H7 (cell line): ENCODE results near the gene RPL27A. TPM values are rescaled to one million over a fixed set of nuclear protein-coding genes. Genes with fewer than 3 reads are reported as not detected.

Source experiments
- DNase-seq: peaks from one replicate; pipeline ENCODE4 v3.0.0; 2012
- H3K27me3 ChIP-seq: 2 replicates; pipeline ENCODE4 v1.6.0; 2011; ENCODE audit warnings: mild to moderate bottlenecking, low read length; ENCODE audit not compliant: control insufficient read depth, insufficient read depth
- H3K36me3 ChIP-seq: replicated peaks from 2 replicates; pipeline ENCODE4 v1.5.1; 2011; ENCODE audit warnings: low read length; ENCODE audit not compliant: control insufficient read depth, insufficient read depth
- H3K4me3 ChIP-seq: 2 replicates; pipeline ENCODE4 v1.5.1; 2011; ENCODE audit warnings: low read depth, mild to moderate bottlenecking, control low read depth, low read length, moderate library complexity; ENCODE audit not compliant: insufficient read depth
- total RNA-seq: library from RNA; depleted of rRNA; stranded (reverse); fragments of >200 nt; shearing (Covaris generic); gene quantifications from 2 replicates; pipeline ENCODE4 v1.2.3, GENCODE V29; 2014

The RPL27A gene
- total RNA-seq, 1 experiment from 2014 or later = 901 TPM

GRCh38 chr11:8717544-8717875 lies 34.9 kb downstream of the RPL27A start:
- Histone ChIP-seq H3K27me3 (no peaks in the 10 kb centered on the region), H3K36me3 (peaks cover 3% of the 10 kb centered on the region), H3K4me3 (no peak overlapping the region)
- DNase-seq = no peak

DNA sequence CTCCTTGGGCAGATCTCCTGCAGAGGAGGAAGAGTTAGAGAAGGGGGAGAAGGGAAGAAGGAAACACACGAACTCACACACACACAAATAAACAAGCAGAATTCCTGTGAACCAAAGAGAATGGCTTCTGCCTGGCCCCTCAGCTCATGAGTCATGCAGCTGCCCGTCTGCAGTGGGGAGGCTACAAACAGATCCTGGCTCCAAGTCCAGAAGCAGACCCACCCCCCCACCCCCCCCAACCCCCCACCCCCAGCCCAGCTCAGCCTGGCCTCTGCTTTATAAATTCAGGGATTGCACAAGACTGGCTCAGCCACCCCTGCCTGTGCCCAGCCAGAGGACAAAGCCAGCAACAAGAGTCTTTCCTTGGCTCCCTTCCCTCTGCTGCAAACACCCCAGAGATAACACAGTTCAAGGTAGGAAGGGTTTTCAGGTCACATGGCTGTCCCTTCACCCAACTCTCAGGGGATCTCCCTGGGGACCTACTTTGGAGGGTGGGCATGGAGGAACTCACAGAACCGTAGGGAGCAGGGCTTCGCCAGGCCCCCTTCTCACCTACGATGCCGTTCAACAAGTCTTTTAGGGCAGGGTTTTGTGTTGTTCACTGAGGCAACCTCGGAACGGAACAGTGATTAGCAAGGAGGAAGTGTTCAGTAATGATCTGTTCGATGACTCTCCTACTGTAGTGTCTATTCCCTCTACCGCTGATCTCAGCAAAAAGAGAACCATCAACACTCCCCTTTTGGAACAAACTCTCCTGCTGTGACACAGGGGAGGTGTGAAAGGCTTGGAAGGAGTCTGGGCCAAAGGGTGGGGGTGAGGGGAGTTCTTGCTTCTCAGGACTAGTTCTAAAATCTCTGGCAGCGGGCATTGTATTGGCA lies 35.5 kb downstream of the RPL27A start:
- Histone ChIP-seq H3K36me3 (peaks cover 3% of the 10 kb centered on the region), H3K27me3 (no peaks in the 10 kb centered on the region), H3K4me3 (no peak overlapping the region)
- DNase-seq = no peak

DNA sequence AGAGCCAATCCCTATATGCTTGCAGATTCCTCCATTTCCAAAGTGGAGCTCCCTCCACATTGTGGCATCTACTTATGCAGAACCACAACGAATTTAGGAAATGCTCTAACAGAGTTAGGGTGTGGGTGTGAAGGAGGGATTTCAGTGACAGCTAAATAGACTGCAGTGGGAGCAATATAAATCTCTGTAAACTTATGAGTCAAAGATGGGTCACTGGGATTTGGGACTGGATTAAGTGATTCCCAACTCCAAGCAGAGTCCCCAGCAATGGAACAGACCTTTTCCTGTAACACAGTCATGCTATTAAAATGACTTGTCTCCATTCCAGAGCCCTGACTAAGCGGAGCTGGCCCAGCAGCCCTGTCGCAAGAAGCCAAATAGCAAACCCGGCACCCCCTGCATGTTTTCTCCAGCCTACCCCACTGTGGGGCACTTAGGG lies 36.6 kb downstream of the RPL27A start:
- H3K4me3 ChIP-seq = no peak overlapping the region
- no peak for DNase-seq
- no peaks in the 10 kb centered on the region for H3K27me3 ChIP-seq
- peaks cover 2% of the 10 kb centered on the region for H3K36me3 ChIP-seq

DNA sequence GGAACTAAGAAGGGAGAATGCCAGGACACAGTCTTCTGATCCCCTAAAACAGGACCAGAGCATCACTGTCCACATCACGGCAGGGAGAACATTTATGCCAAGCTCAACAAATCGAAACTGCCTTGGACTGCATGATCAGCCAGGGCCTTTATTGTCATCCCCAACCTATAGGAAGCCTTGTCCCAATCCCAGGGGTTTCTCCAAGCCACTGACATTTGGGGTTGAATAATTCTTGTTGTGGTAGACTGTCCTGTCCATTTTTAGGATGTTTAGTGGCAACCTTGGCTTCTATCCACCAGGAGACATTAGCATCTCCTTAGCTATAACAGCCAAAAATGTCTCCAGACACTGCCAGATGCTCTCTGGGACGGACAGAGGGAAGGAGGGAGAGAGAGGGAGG lies 37.1 kb downstream of the RPL27A start:
- no peak for DNase-seq
- no peak overlapping the region for H3K4me3 ChIP-seq
- no peaks in the 10 kb centered on the region for H3K36me3 ChIP-seq
- H3K27me3 ChIP-seq = no peaks in the 10 kb centered on the region

DNA sequence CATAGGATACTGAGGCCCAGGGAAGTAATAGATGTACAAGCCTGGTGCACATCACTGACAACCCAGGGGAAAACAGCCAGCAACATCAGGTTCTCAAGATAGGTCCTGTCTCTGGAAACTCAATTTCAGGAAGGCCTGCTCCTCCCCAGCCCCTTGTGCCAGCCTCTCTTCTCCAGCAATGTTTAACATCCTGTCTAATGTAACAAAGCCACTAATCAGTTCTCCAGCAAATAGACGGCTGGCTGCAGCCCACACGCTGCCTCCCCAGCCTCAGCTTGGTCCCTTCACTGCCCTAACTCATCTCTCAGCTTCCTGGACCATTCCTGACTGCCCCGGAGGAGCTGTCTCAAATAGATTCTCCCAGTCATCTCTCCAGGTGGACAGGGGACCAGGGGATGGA lies 37.8 kb downstream of the RPL27A start:
- Histone ChIP-seq H3K27me3 (no peaks in the 10 kb centered on the region), H3K4me3 (no peak overlapping the region), H3K36me3 (no peaks in the 10 kb centered on the region)
- DNase-seq = no peak

DNA sequence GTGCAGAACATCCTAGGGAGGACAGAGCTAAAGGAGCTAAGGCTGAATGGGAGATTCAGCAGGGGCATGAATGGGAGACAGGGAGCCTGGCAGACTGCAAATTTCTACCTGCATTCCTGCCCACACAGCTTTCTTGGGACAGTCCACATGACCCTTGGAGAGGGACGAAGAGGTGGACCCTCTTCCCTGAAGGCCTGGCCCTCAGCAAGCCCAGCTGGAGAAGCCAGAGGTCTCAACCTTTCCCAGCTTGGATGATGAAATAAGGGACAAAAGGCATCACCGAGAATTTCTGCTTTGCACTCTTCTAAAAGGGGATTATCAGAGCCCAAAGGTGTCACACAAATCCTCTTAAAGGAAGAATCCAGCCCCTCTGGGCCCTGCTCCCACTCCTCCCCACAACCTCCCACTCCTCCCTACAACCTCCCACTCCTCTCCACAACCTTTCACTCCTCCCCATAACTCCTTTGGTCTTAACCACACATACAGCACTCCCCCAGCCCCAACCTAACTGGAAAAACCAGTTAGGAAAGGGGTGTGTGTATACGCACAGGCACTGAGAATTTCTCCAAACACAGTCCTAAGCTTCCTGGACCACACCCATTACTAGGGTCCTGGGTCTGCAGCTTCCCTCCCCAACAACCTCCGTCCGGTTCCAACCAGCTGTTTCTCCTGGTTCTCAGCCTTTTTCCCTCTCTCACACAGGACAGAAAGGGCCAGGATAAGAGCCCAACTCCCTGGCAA lies 38.4 kb downstream of the RPL27A start:
- Histone ChIP-seq H3K4me3 (no peak overlapping the region), H3K27me3 (no peaks in the 10 kb centered on the region), H3K36me3 (no peaks in the 10 kb centered on the region; the same call in 1 of the 2 replicates)
- no peak for DNase-seq

GRCh38 chr11:8721609-8722500 lies 39.3 kb downstream of the RPL27A start:
- no peaks in the 10 kb centered on the region for H3K27me3 ChIP-seq
- no peaks in the 10 kb centered on the region; the same call in 1 of the 2 replicates for H3K36me3 ChIP-seq
- DNase-seq = no peak

GRCh38 chr11:8722809-8723208 lies 40.2 kb downstream of the RPL27A start:
- no peak for DNase-seq
- no peaks in the 10 kb centered on the region; the same call in 1 of the 2 replicates for H3K36me3 ChIP-seq

More at GRCh38 chr11:8721609-8722500, 39.3 kb downstream of the RPL27A start:
- no peak overlapping the region for H3K4me3 ChIP-seq

DNA sequence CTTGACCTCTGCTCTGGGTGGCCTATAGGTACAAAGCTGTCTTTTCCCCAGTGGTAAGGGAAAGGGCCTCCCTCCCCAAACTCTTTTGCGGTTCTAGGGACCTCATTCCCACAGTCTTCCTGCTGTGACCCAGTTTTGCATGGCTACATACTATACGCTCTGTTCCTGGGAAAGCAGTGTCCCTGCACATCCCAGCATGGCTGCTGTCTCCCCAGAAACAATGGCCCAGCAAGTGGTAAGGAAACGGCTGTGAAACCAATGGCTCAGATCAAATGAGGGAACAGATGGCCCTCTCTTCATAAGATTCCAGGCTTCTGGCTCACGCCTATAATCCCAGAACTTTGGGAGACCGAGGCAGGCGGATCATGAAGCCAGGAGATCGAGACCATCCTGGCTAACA lies 41.1 kb downstream of the RPL27A start:
- no peak for DNase-seq
- H3K36me3 ChIP-seq = no peaks in the 10 kb centered on the region; the same call in 1 of the 2 replicates
- no peak overlapping the region for H3K4me3 ChIP-seq
- no peaks in the 10 kb centered on the region for H3K27me3 ChIP-seq

More at GRCh38 chr11:8722809-8723208, 40.2 kb downstream of the RPL27A start:
- Histone ChIP-seq H3K4me3 (no peak overlapping the region), H3K27me3 (no peaks in the 10 kb centered on the region)

DNA sequence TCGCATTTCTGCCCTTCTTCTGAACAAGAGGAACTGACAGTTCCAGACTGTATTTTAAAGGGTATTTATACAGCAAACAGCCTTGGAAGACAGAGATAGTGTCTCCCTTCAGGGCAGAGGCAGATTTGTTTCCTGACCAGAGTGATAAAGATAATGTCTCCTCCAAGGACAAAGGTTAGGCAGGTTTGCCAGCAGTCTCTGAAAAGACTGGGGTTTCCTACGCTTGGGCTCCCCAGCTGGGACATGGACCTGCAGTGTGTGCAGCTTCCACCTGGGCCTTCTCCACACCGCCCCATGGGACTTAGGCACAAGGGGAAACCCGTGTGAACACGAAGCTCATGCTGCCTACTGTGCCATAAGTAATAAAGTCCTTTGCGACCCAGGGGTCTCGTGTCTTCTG lies 42.1 kb downstream of the RPL27A start:
- DNase-seq = no peak
- Histone ChIP-seq H3K4me3 (no peak overlapping the region), H3K27me3 (no peaks in the 10 kb centered on the region), H3K36me3 (no peaks in the 10 kb centered on the region; the same call in 1 of the 2 replicates)

GRCh38 chr11:8726395-8726794 lies 43.8 kb downstream of the RPL27A start:
- no peaks in the 10 kb centered on the region; the same call in 1 of the 2 replicates for H3K36me3 ChIP-seq
- no peak for DNase-seq

DNA sequence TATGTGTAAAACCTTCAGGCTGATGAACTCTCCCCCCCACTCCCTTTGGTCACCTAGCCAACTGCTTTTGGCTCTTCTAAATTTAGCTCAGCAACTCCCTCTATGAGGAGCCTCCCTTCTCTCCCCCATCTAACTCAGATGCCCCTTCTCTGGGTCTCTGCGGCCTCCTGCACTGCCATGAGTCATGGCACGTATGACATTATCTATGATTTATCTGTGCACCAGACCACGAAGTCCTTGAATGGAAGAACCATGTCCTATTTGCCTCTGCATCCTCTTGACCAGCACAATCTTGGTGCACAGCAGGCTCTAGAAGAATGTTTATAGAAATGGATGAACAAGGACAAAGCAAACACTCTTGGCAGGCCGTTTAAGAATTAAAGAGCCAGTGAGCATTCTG lies 46.0 kb downstream of the RPL27A start:
- Histone ChIP-seq H3K27me3 (no peaks in the 10 kb centered on the region), H3K36me3 (no peaks in the 10 kb centered on the region; the same call in 1 of the 2 replicates), H3K4me3 (no peak overlapping the region)
- DNase-seq = no peak

More at GRCh38 chr11:8726395-8726794, 43.8 kb downstream of the RPL27A start:
- no peaks in the 10 kb centered on the region for H3K27me3 ChIP-seq
- H3K4me3 ChIP-seq = no peak overlapping the region

GRCh38 chr11:8729067-8729466 lies 46.5 kb downstream of the RPL27A start:
- H3K4me3 ChIP-seq = no peak overlapping the region
- no peaks in the 10 kb centered on the region; the same call in 1 of the 2 replicates for H3K36me3 ChIP-seq
- no peak for DNase-seq
- H3K27me3 ChIP-seq = no peaks in the 10 kb centered on the region
